ENCODE data around the gene CCR6. TPM values are rescaled to one million over a fixed set of nuclear protein-coding genes. Genes with fewer than 3 reads are reported as not detected.
A peak's percentile ranks its signal among the peaks of the same experiment; 100 is the strongest.

The CCR6 gene
- total and polyA plus RNA-seq, 8 donors: 0.10 to 0.71 TPM; not detected in 6

DNA sequence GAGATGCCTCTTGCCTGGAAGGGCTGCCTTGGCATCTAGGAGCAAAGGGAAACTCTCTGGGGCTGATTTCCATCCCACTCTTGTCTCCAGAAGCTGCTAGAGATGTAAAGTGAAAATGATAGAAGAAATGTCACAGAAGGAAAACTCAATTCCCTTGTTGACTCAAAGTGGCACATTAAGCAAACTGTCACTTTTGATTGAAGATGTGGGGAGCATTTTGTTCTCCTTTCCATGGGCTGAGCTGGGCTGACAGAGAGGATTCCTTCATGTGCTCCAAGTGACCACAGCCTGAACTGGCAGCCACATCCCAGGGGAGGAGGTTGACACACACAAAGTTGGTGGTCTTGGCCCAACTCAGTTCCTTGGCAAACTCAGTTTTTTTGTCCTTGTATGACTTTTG lies 25.1 kb downstream of the CCR6 start:
- TF ChIP-seq, protein P1, sequence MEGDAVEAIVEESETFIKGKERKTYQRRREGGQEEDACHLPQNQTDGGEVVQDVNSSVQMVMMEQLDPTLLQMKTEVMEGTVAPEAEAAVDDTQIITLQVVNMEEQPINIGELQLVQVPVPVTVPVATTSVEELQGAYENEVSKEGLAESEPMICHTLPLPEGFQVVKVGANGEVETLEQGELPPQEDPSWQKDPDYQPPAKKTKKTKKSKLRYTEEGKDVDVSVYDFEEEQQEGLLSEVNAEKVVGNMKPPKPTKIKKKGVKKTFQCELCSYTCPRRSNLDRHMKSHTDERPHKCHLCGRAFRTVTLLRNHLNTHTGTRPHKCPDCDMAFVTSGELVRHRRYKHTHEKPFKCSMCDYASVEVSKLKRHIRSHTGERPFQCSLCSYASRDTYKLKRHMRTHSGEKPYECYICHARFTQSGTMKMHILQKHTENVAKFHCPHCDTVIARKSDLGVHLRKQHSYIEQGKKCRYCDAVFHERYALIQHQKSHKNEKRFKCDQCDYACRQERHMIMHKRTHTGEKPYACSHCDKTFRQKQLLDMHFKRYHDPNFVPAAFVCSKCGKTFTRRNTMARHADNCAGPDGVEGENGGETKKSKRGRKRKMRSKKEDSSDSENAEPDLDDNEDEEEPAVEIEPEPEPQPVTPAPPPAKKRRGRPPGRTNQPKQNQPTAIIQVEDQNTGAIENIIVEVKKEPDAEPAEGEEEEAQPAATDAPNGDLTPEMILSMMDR (IDR thresholded peaks at IDR 0.05): no peak
- DNase-seq (no peak), ATAC-seq (no peak)
- Histone ChIP-seq H3K4me1 (peaks cover 0 to 4% of the 10 kb centered on the region in 2 donors), H3K27ac (no peak overlapping the region), H3K27me3 (peaks cover 0 to 22% of the 10 kb centered on the region in 2 donors), H3K36me3 (no peaks in the 10 kb centered on the region), H3K4me3 (no peak overlapping the region), H3K9me3 (no peaks in the 10 kb centered on the region)
- intact Hi-C loops (cut with DNase I): loop anchor here in 1 of 2 donors (10.0 kb wide), 1 partner anchor 373 kb away; no protein-coding TSS in a partner anchor

DNA sequence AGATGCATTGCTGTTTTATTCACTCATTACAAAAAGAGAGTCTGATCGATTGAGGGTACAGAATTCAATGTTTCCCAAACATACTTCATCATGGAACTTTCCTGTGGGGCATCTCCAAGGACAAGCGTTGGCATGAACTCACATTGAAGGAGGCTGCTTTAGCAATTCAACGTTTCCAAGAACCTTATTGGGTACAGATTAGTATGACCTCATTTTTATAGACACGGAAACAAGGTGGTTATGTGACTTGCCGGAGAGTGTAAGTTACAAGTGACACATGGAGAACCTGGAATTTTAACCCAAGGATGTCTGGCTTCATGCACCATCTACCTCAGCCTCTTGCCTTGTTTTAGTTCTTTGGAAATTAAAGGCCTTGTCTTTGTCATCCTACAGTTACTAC lies 26.1 kb downstream of the CCR6 start:
- Histone ChIP-seq H3K36me3 (no peaks in the 10 kb centered on the region), H3K4me1 (peaks cover 0 to 12% of the 10 kb centered on the region in 2 donors), H3K27ac (no peak overlapping the region), H3K9me3 (no peaks in the 10 kb centered on the region), H3K4me3 (no peak overlapping the region), H3K27me3 (peaks cover 0 to 21% of the 10 kb centered on the region in 2 donors)
- intact Hi-C loops (cut with DNase I): loop anchor here in 1 of 2 donors (10.0 kb wide), 1 partner anchor 374 kb away; no protein-coding TSS in a partner anchor
- no peak for DNase-seq
- no peak for ATAC-seq
- TF ChIP-seq, protein P1 (IDR thresholded peaks at IDR 0.05): no peak

DNA sequence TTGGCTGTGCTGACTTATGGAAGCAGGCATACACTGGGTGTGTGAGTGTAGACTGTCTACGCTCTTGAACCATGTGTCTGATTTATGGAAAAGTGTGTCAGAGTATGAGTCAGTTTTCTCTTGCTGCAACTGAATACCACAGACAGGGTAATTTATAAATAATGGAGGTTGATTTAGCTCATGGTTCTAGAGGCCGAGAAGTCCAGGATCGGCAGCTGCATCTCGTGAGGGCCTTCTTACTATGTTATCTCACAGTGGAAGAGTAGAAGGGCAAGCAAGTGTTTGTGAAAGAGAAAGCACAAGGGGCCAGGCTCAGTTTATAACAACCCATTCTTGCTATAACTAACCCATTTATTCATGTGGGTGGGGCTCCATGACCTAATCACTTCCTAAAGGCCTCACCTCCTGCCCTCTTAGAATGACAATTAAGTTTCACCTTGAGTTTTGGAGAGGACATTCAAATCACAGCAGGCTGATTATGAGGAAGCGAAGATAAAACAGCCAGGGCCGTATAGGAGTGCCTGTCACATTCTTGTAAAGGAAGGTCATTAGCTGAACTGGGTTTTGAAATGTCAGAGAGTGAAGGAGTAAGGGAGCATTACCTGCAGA lies 28.1 kb downstream of the CCR6 start:
- intact Hi-C loops (cut with DNase I): no loop called here
- Histone ChIP-seq H3K27me3 (peaks cover 0 to 9% of the 10 kb centered on the region in 2 donors), H3K9me3 (no peaks in the 10 kb centered on the region), H3K4me3 (no peak overlapping the region), H3K4me1 (peaks cover 0 to 17% of the 10 kb centered on the region in 2 donors), H3K36me3 (no peaks in the 10 kb centered on the region), H3K27ac (no peak overlapping the region)
- no peak for DNase-seq
- no peak for ATAC-seq
- TF ChIP-seq, protein P1 (IDR thresholded peaks at IDR 0.05): no peak

DNA sequence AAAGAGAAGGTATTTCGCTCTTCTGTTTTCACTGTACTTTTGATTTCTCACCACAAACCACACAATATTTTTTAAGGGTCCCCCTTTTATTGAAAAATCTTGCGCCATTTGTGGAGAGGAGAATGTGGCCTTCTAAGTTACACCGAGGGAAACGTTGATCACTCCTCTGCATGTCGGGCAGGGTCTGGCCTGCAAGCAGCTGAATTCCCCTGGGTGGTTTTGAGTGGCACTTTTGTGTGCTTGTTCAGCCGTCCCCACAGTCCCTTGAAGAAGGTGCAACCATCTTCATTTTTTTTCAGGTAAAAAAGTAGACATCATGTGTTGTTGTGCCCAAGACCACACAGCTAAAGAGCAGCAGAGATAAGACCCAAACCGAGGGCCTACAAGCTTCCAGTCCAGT lies 28.8 kb downstream of the CCR6 start:
- DNase-seq (no peak), ATAC-seq (no peak)
- Histone ChIP-seq H3K9me3 (no peaks in the 10 kb centered on the region), H3K27ac (no peak overlapping the region), H3K4me1 (peaks cover 0 to 17% of the 10 kb centered on the region in 2 donors), H3K27me3 (peaks cover 0 to 7% of the 10 kb centered on the region in 2 donors), H3K4me3 (no peak overlapping the region), H3K36me3 (no peaks in the 10 kb centered on the region)
- TF ChIP-seq, protein P1 (IDR thresholded peaks at IDR 0.05): no peak
- intact Hi-C loops (cut with DNase I): no loop called here

DNA sequence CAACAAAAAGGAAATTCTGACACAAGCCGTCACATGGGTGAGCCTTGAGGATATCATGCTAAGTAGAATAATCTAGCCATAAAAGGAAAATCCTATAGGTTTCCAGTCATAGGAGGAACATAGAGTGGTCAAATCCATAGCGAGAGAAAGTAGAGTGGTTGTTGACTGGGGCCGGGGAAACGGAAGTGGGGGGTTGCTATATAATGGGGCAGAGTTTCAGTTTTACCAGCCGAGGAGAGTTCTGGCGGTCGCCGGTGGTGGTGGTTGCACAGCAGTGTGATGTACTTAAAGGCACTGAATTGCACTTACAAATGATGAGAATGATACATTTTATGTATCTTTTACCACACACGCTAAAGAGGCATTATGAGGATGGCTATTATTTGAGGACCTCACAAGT lies 30.0 kb downstream of the CCR6 start:
- H3K4me3 ChIP-seq: no peak overlapping the region

More for the DNA sequence above, 30.0 kb downstream of the CCR6 start:
- H3K9me3 ChIP-seq: no peaks in the 10 kb centered on the region
- H3K27me3 ChIP-seq: peaks cover 0 to 6% of the 10 kb centered on the region in 2 donors
- H3K36me3 ChIP-seq: no peaks in the 10 kb centered on the region
- H3K27ac ChIP-seq: peak overlapping the region in 1 of 2 donors; percentile 50
- peaks cover 0 to 17% of the 10 kb centered on the region in 2 donors for H3K4me1 ChIP-seq
- TF ChIP-seq, protein P1 (IDR thresholded peaks at IDR 0.05): no peak
- DNase-seq (no peak), ATAC-seq (no peak)
- intact Hi-C loops (cut with DNase I): no loop called here

Measured in left lung (tissue), 10 donors.